HG02840 (cell line): ENCODE data around the gene PIEZO1.
"Not testable (repeated sequence)": the region's sequence is repeated elsewhere in the genome, so short reads cannot be mapped to it uniquely, and the experiment has no call there.

Source experiments
- ATAC-seq: cut with Tn5 transposase; IDR thresholded peaks from one replicate; pipeline ENCODE4 v1.9.1; 2021; ENCODE audit warnings: mild to moderate bottlenecking, moderate library complexity, moderate number of reproducible peaks; ENCODE audit not compliant: unreplicated experiment, low FRiP score

PIEZO1 gene

GRCh38 chr16:88785106-88785924 is at the start of gene PIEZO1:
TSS of gene PIEZO1 (minus strand) at chr16:88785220. CDS start at chr16:88784964, 256 bp downstream.
- no peak for ATAC-seq

GRCh38 chr16:88834670-88835069 is 49.6 kb upstream of the PIEZO1 start:
- ATAC-seq: no peak

GRCh38 chr16:88833086-88833485 is 48.1 kb upstream of the PIEZO1 start:
- ATAC-seq: no peak

GRCh38 chr16:88831838-88832237 is 46.8 kb upstream of the PIEZO1 start:
- ATAC-seq: no peak

GRCh38 chr16:88830783-88831182 is 45.8 kb upstream of the PIEZO1 start:
- no peak for ATAC-seq

GRCh38 chr16:88830258-88830657 is 45.2 kb upstream of the PIEZO1 start:
- ATAC-seq: no peak

- ATAC-seq: no peak
These were observed 43.7 kb upstream of the PIEZO1 start for GRCh38 chr16:88828711-88829110.

GRCh38 chr16:88827727-88828126 is 42.7 kb upstream of the PIEZO1 start:
- no peak for ATAC-seq

- no peak for ATAC-seq
These were observed 41.2 kb upstream of the PIEZO1 start for GRCh38 chr16:88826070-88826840.

GRCh38 chr16:88825146-88825545 is 40.1 kb upstream of the PIEZO1 start:
- no peak for ATAC-seq

- no peak for ATAC-seq
These were observed 39.4 kb upstream of the PIEZO1 start for GRCh38 chr16:88824256-88825077.

- ATAC-seq: not testable (repeated sequence)
These were observed 38.6 kb upstream of the PIEZO1 start for GRCh38 chr16:88823646-88824045.

GRCh38 chr16:88822281-88823040 is 37.4 kb upstream of the PIEZO1 start:
- ATAC-seq: no peak

GRCh38 chr16:88821168-88821850 is 36.3 kb upstream of the PIEZO1 start:
- no peak for ATAC-seq

- no peak for ATAC-seq
These were observed 35.5 kb upstream of the PIEZO1 start for GRCh38 chr16:88820385-88821025.

GRCh38 chr16:88819126-88819525 is 34.1 kb upstream of the PIEZO1 start:
- no peak for ATAC-seq

GRCh38 chr16:88818575-88818874 is 33.5 kb upstream of the PIEZO1 start:
- no peak for ATAC-seq

GRCh38 chr16:88817785-88818574 is 33.0 kb upstream of the PIEZO1 start:
- ATAC-seq: no peak
